PC-3 (cell line): Measurements from ENCODE around the gene WDFY4.

Source experiments
- EZH2 ChIP-seq: fragments of 300-600 bp; sonication (generic); IDR thresholded peaks from one replicate; pipeline ENCODE4 v1.6.1; 2017; ENCODE audit warnings: antibody characterized with exemption, mild to moderate bottlenecking, low read length; ENCODE audit not compliant: unreplicated experiment
- EZH2phosphoT487 ChIP-seq: fragments of 300-600 bp; sonication (generic); IDR thresholded peaks from 2 replicates; pipeline ENCODE4 v1.6.1; 2018; ENCODE audit warnings: mild to moderate bottlenecking, antibody characterized with exemption, low read length, borderline replicate concordance
- TF ChIP-seq, protein P1 (sequence below): fragments of 300-600 bp; sonication (generic); conservative IDR thresholded peaks from 2 replicates; pipeline ENCODE4 v1.5.1; 2017; ENCODE audit warnings: antibody characterized with exemption, low read depth, mild to moderate bottlenecking, low read length

DNA sequence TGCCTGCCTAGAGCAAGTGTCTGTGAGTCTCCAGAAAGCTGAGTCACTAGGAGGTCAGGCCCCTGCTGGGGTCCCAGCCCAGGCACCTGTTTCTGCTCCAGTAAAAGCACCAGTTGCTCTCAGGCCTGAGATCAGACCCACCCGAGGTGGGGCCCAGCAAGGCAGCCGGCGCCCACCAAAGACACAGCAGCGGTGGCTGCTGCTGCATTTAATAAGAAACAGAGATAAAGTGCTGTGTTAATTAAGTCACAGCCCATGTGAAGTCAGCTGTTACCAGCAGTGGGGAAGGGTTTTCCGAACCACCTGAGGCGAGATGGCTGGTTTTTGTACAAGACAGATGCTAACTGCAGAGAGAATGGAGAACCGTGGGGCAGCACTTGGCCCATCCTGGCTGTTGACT, 267.0 kb downstream of the WDFY4 start:
- TF ChIP-seq, protein P1, sequence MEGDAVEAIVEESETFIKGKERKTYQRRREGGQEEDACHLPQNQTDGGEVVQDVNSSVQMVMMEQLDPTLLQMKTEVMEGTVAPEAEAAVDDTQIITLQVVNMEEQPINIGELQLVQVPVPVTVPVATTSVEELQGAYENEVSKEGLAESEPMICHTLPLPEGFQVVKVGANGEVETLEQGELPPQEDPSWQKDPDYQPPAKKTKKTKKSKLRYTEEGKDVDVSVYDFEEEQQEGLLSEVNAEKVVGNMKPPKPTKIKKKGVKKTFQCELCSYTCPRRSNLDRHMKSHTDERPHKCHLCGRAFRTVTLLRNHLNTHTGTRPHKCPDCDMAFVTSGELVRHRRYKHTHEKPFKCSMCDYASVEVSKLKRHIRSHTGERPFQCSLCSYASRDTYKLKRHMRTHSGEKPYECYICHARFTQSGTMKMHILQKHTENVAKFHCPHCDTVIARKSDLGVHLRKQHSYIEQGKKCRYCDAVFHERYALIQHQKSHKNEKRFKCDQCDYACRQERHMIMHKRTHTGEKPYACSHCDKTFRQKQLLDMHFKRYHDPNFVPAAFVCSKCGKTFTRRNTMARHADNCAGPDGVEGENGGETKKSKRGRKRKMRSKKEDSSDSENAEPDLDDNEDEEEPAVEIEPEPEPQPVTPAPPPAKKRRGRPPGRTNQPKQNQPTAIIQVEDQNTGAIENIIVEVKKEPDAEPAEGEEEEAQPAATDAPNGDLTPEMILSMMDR = no peak
- TF ChIP-seq EZH2 (no peak), EZH2phosphoT487 (no peak)
